Measurements from ENCODE around the gene LMF1. TPM values are rescaled to one million over a fixed set of nuclear protein-coding genes. Genes with fewer than 3 reads are reported as not detected.

LMF1 gene
- polyA plus RNA-seq, 3 donors = 5.9 to 14.7 (median 10.6) TPM

- Mint-ChIP-seq H3K27ac (no peak overlapping the region), H3K27me3 (ENCODE audit: low read depth in 3 of 3) (peaks cover 7 to 15% (median 10%) of the 10 kb centered on the region in 3 donors), H3K4me3 (peak overlapping the region in 1 of 2 donors; percentile 48), H3K4me1 (no peaks in the 10 kb centered on the region), H3K9me3 (peaks cover 0 to 5% (median 0%) of the 10 kb centered on the region in 7 donors), H3K36me3 (no peaks in the 10 kb centered on the region)
- H3K4me1 ChIP-seq (ENCODE audit: control insufficient read depth in 1 of 2, insufficient read depth in 2 of 2, low read length in 2 of 2) = no peaks in the 10 kb centered on the region
- H3K4me2 ChIP-seq (replicated peaks; ENCODE audit: extremely low read depth, low read length, poor library complexity, severe bottlenecking) = no peak overlapping the region
- no peak overlapping the region for H2AFZ ChIP-seq (ENCODE audit: insufficient read depth, low read depth, low read length, poor library complexity, severe bottlenecking)
- WGBS (ENCODE audit: insufficient coverage) = 72% methylated on average over 18 of the region's 30 CpGs
- H3K36me3 ChIP-seq (replicated peaks in 1 of 2; ENCODE audit: control insufficient read depth in 1 of 2, insufficient read depth in 2 of 2, low read length in 2 of 2) = no peaks in the 10 kb centered on the region
- no peak overlapping the region for H3K4me3 ChIP-seq (replicated peaks in 1 of 3; ENCODE audit: low read depth in 2 of 3, low read length in 3 of 3)
- H3K9ac ChIP-seq (ENCODE audit: insufficient read depth, low read length, poor library complexity, severe bottlenecking) = no peak overlapping the region
- DNase-seq = no peak
- intact Hi-C loops (cut with micrococcal nuclease) = no loop called here
- no peaks in the 10 kb centered on the region for H3K79me2 ChIP-seq (ENCODE audit: insufficient read depth, low read length)
- no peaks in the 10 kb centered on the region for H3K9me3 ChIP-seq (replicated peaks in 1 of 2; ENCODE audit: control insufficient read depth in 1 of 2, insufficient read depth in 1 of 2, low read length in 2 of 2)
- no peak overlapping the region for H3K27ac ChIP-seq (ENCODE audit: low read depth in 1 of 2, low read length in 2 of 2)
- no peak for TF ChIP-seq CTCF (IDR thresholded peaks at IDR 0.05)
- H3K27me3 ChIP-seq (ENCODE audit: control insufficient read depth in 2 of 2, insufficient read depth in 2 of 2, low read length in 2 of 2) = no peaks in the 10 kb centered on the region
- H4K20me1 ChIP-seq (ENCODE audit: insufficient read depth, low read length) = no peaks in the 10 kb centered on the region
These were observed 38.8 kb upstream of the LMF1 start for GRCh38 chr16:1009358-1010150.

- H3K79me2 ChIP-seq (ENCODE audit: insufficient read depth, low read length) = no peaks in the 10 kb centered on the region
- intact Hi-C loops (cut with micrococcal nuclease) = no loop called here
- no peaks in the 10 kb centered on the region for H3K36me3 Mint-ChIP-seq
- no peak overlapping the region for H3K4me2 ChIP-seq (replicated peaks; ENCODE audit: extremely low read depth, low read length, poor library complexity, severe bottlenecking)
- WGBS (ENCODE audit: insufficient coverage) = 96% methylated on average over 14 of the region's 14 CpGs
- no peak overlapping the region for H3K27ac ChIP-seq (ENCODE audit: low read depth in 1 of 2, low read length in 2 of 2)
- no peak for DNase-seq
- no peaks in the 10 kb centered on the region for H3K27me3 ChIP-seq (ENCODE audit: control insufficient read depth in 2 of 2, insufficient read depth in 2 of 2, low read length in 2 of 2)
- no peaks in the 10 kb centered on the region for H3K36me3 ChIP-seq (replicated peaks in 1 of 2; ENCODE audit: control insufficient read depth in 1 of 2, insufficient read depth in 2 of 2, low read length in 2 of 2)
- no peak overlapping the region for H3K4me3 Mint-ChIP-seq
- no peak for TF ChIP-seq CTCF (IDR thresholded peaks at IDR 0.05)
- H3K9me3 ChIP-seq (replicated peaks in 1 of 2; ENCODE audit: control insufficient read depth in 1 of 2, insufficient read depth in 1 of 2, low read length in 2 of 2) = no peaks in the 10 kb centered on the region
- H3K4me1 Mint-ChIP-seq = no peaks in the 10 kb centered on the region
- H3K9ac ChIP-seq (ENCODE audit: insufficient read depth, low read length, poor library complexity, severe bottlenecking) = no peak overlapping the region
- H2AFZ ChIP-seq (ENCODE audit: insufficient read depth, low read depth, low read length, poor library complexity, severe bottlenecking) = no peak overlapping the region
- H3K4me3 ChIP-seq (replicated peaks in 1 of 3; ENCODE audit: low read depth in 2 of 3, low read length in 3 of 3) = no peak overlapping the region
- H3K4me1 ChIP-seq (ENCODE audit: control insufficient read depth in 1 of 2, insufficient read depth in 2 of 2, low read length in 2 of 2) = no peaks in the 10 kb centered on the region
- H3K9me3 Mint-ChIP-seq = peaks cover 0 to 5% (median 0%) of the 10 kb centered on the region in 7 donors
- no peak overlapping the region for H3K27ac Mint-ChIP-seq
- no peaks in the 10 kb centered on the region for H4K20me1 ChIP-seq (ENCODE audit: insufficient read depth, low read length)
- H3K27me3 Mint-ChIP-seq (ENCODE audit: low read depth in 3 of 3) = peaks cover 7 to 15% (median 8%) of the 10 kb centered on the region in 3 donors
These were observed 37.3 kb upstream of the LMF1 start for GRCh38 chr16:1008085-1008484.

Measured in CD14-positive monocyte (primary cell).